HUES48 (cell line): ENCODE results near the gene PDE4DIP.
"Not testable (repeated sequence)": the region's sequence is repeated elsewhere in the genome, so short reads cannot be mapped to it uniquely, and the experiment has no call there.

ENCODE experiments used
- H3K27ac ChIP-seq: one replicate; pipeline ENCODE4 v1.7.0; 2013; ENCODE audit warnings: low read depth, low read length, inconsistent platforms
- H3K27me3 ChIP-seq: 2 replicates; pipeline ENCODE4 v1.6.1; 2013; ENCODE audit warnings: mild to moderate bottlenecking, low read length; ENCODE audit not compliant: control insufficient read depth, insufficient read depth
- H3K36me3 ChIP-seq: 2 replicates; pipeline ENCODE4 v1.6.1; 2013; ENCODE audit warnings: low read length; ENCODE audit not compliant: control insufficient read depth, insufficient read depth
- H3K4me1 ChIP-seq: 2 replicates; pipeline ENCODE4 v1.6.1; 2013; ENCODE audit warnings: mild to moderate bottlenecking, low read length; ENCODE audit not compliant: control insufficient read depth, insufficient read depth
- H3K4me3 ChIP-seq: 2 replicates; pipeline ENCODE4 v1.5.1; 2013; ENCODE audit warnings: mild to moderate bottlenecking, low read depth, low read length
- H3K9ac ChIP-seq: 2 replicates; pipeline ENCODE4 v1.6.1; 2013; ENCODE audit warnings: mild to moderate bottlenecking, low read depth, low read length, moderate library complexity
- H3K9me3 ChIP-seq: 2 replicates; pipeline ENCODE4 v1.6.1; 2013; ENCODE audit warnings: low read length; ENCODE audit not compliant: control insufficient read depth, insufficient read depth

PDE4DIP gene

DNA sequence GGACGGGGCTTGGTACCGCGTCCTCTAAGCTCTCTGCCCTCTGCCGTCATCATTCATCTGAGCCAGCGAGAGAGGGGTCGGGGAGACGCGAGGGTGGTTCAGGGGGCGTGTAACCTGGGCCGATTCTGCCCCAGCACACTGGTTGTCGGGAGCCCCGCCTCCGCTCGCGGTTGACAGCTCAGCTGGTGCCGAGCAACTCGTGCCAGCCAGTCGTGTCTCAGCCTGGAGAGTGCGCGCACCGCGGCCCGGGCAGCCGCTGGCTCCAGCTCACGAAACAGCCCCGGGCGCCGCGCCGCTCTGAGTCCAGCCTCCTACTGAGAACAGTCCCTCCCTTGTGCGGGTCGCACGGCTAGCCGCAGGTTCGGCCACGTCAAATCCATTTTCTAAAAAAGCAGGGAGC, at the start of gene PDE4DIP:
Gene PDE4DIP, plus strand, starts transcription at position 209 of the 400 bp plus-strand sequence. CDS start 347 bp downstream, outside the sequence.
- not testable (repeated sequence) for H3K36me3 ChIP-seq, H3K27ac ChIP-seq, H3K4me1 ChIP-seq, H3K9me3 ChIP-seq, H3K4me3 ChIP-seq, H3K9ac ChIP-seq, H3K27me3 ChIP-seq

DNA sequence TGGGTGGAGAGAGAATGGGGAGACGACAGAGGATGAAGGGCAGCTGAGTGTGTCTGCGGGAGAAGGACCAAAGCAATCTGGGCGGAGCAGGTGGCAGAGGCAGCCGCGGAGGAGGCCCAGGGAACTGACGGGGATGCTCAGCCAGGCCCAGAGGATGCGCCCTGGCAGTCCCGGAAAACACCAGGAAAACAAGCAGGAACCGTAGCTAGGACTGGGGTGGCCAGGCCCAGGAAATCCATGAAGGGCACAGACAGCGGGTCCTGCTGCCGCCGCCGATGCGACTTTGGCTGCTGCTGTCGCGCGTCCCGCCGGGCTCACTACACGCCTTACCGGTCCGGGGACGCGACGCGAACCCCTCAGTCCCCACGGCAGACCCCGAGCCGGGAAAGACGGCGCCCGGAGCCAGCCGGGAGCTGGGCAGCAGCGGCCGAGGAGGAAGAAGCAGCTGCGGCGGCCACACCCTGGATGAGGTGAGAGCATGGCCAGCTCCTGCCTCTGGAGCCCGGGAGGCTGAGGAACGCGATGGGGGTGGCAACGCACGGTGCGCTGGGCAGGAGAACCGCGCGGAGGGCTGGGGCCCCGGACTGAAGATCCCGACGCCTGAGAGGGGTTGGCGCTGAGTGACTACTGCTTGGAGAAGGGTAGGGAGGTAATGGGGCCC, 35.8 kb upstream of the PDE4DIP start:
- not testable (repeated sequence) for H3K36me3 ChIP-seq, H3K9ac ChIP-seq, H3K27ac ChIP-seq, H3K27me3 ChIP-seq, H3K4me3 ChIP-seq, H3K4me1 ChIP-seq, H3K9me3 ChIP-seq

DNA sequence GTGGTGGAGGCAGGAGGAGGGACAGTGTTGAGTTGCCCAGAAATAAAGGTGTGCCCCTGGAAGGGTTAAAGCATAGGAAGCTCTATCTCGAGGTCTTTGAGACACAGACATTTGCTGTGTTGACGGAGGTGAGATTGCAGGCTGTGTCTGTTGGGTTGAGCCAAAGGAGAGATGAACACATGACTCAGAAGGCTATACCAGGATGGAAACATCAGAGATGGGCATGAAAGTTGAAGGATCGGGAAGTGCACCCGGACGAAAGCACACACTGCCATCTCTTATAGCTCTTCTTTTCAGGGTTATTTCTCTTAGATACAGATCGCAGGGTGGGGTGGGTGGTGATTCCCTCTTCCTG, 35.3 kb upstream of the PDE4DIP start:
- not testable (repeated sequence) for H3K4me1 ChIP-seq, H3K9me3 ChIP-seq, H3K27ac ChIP-seq, H3K36me3 ChIP-seq, H3K9ac ChIP-seq, H3K27me3 ChIP-seq, H3K4me3 ChIP-seq

DNA sequence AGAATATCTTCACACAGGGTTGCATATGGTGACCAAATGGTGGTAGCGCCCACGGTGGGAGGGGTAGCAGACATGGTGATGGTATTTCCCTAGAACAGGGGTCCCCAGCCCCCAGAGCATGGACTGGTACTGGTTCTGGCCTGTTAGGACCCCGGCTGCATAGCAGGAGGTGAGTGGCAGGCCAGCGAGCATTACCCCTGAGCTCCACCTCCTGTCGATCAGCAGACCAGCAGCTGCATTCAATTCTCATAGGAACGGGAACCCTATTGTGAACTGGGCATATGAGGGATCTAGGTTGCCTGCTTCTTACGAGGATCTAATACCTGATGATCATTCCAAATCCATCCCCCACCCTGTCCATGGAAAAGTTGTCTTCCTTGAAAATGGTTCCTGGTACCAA, 22.0 kb upstream of the PDE4DIP start:
- H3K4me3 ChIP-seq, H3K27me3 ChIP-seq, H3K4me1 ChIP-seq, H3K36me3 ChIP-seq, H3K27ac ChIP-seq, H3K9me3 ChIP-seq, H3K9ac ChIP-seq: not testable (repeated sequence)

DNA sequence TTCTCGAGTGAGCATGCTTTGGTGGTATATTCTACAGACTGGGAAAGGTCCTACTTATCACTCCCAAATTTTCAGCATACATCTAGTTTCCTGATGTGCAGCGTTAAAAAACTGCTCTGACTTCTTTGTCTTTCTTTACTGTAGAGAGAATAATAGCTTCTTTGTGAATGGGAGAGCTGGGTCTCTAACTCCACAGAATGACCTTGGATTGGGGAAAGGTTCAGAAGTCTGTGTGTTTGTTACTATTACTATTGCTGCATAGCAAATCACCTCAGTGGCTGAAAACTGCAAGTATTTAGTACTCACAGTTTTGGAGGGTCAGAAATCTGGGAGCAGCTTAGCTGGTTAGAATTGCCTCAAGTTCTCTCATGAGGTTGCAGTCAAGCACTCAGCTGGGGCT, 20.4 kb upstream of the PDE4DIP start:
- not testable (repeated sequence) for H3K27me3 ChIP-seq, H3K9me3 ChIP-seq, H3K4me1 ChIP-seq, H3K9ac ChIP-seq, H3K36me3 ChIP-seq, H3K27ac ChIP-seq, H3K4me3 ChIP-seq

DNA sequence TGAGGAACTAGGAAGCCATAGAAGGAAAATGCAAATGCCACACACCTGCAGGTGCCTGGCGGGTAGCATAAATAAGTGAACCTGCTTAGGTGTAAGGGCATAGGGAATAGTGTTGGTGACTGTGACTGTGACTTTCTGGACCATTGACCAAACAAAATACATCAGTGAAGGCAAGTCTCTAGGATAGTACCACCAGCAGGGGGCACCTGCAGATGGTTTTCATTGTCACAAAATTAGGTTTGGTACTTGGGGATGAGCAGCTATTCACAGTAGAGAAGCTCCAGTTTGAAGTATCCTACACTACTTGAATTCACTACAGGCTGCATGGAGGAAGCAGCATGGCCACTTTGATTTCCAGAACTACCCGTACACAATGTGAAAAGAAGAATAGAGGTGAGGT, 19.2 kb upstream of the PDE4DIP start:
- H3K4me1 ChIP-seq = not testable (repeated sequence)

DNA sequence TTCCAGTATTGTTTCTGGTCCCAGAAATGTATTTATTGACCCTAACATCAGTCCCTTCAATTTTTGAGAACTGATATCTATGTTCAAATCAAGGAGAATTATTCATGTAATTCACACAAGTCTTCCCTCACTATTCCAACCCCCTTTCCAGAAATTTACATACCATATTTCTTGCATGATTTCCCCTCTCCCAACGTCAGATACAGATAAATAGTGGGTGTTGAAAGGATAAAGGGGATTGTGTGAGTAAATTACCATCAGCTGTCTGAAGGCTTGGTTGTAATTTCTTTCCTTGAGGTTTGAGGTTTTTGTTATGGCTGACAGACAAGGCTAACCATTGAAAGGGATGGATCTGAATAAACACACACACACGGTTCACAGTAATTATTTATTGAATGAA, 15.7 kb upstream of the PDE4DIP start:
- not testable (repeated sequence) for H3K4me1 ChIP-seq, H3K27me3 ChIP-seq, H3K9ac ChIP-seq, H3K27ac ChIP-seq, H3K36me3 ChIP-seq, H3K9me3 ChIP-seq, H3K4me3 ChIP-seq

More for the DNA sequence above, 19.2 kb upstream of the PDE4DIP start:
- not testable (repeated sequence) for H3K27ac ChIP-seq, H3K9me3 ChIP-seq, H3K9ac ChIP-seq, H3K4me3 ChIP-seq, H3K27me3 ChIP-seq, H3K36me3 ChIP-seq

DNA sequence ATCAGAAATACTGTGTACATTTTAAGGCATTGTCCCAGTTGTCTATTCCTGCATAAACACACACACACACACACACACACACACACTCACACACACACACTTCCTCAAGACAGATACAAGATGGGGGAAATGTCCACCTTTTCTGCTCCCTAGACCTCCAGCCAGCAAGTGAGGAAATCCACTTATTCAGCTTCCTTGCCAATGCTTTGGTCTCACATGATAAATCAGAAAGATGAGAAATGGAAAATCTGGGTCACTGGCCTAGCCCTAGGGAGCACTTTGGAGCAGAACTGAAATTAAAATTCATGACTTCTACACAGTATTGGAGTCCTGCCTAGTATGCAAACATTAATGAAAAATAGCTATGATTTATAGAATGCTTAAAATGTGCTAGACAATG, 15.3 kb upstream of the PDE4DIP start:
- H3K36me3 ChIP-seq, H3K4me1 ChIP-seq, H3K27ac ChIP-seq, H3K9ac ChIP-seq, H3K27me3 ChIP-seq, H3K4me3 ChIP-seq, H3K9me3 ChIP-seq: not testable (repeated sequence)

DNA sequence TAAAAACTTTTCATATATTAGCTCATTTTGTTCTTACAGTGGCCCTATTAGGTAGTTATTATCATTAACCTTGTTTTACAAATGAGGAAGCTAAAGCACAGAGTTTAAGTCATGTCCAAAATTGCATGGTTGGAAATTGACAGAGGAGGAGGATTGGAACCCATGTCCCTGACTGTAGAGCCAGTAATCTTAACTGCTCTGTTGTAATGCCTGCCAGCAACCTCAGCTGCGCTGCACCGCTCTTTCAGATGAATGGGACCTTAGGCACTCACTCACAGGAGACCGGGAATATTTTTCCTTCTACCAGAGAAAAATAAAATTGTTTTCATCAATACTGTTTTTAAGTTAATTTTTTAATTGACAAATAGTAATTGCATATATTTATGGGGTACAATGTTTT, 14.9 kb upstream of the PDE4DIP start:
- not testable (repeated sequence) for H3K4me1 ChIP-seq, H3K36me3 ChIP-seq, H3K9ac ChIP-seq, H3K4me3 ChIP-seq, H3K27me3 ChIP-seq, H3K27ac ChIP-seq, H3K9me3 ChIP-seq

DNA sequence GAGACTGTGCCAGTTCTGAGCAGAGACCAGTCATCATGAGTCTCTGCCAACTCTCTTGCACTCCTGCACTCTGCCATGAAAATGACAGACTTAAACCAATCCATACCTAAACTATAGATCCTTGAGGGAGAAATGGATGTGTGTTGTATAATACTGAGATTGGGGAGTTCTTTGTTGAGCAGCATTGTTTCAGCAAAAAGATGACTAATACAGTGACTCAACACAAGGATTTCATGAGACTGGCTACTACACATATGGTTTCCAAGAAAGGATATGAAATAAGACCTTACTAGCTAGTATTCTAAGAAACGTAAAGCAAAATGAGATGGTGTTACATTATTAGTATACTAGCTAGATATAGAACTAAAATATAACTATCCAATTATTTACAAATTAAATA, 3.0 kb upstream of the PDE4DIP start:
- not testable (repeated sequence) for H3K9me3 ChIP-seq

DNA sequence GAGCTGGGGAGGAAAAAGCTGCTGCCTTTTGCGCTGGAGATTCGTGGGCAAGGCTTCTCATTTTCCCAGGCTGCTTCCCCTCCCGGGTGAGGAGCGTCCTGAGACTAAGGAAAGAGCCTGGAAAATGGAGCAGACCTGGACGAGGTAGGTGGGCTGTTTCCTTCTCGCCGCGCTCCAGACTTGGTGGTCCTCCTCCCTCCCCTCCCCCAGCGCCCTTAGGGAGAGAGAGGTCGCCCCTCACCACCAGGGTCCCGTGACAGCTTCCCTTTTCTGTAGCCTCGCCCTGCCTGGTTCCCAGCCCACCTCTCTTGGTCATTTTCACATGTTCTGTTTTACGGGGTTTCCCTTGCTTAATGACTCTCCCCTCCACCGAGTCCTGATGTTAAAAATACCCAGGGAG, 423 bp downstream of the PDE4DIP start:
- not testable (repeated sequence) for H3K36me3 ChIP-seq

More for the DNA sequence above, 3.0 kb upstream of the PDE4DIP start:
- not testable (repeated sequence) for H3K9ac ChIP-seq, H3K27me3 ChIP-seq, H3K4me3 ChIP-seq, H3K4me1 ChIP-seq, H3K36me3 ChIP-seq, H3K27ac ChIP-seq

DNA sequence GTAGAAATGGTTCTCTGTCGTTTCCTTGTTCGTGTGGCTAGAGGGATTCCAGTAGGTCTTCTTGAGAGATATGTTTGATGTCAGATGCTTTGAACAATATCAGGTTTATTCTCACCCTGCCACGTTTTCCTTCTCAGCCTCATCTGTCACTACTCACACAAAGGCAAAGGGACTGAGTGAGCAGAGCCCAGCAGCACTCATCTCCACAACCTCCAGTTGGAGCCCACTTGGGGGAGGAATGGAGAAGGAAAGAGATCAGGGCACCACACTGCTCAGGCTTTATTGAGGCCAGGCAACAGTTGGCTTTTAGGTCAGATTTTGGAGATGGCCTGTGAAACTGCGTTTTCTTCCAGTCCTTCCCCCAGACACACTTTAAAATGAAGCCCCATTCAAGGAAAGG, 840 bp downstream of the PDE4DIP start:
- H3K9me3 ChIP-seq, H3K36me3 ChIP-seq, H3K27me3 ChIP-seq, H3K4me1 ChIP-seq, H3K9ac ChIP-seq, H3K27ac ChIP-seq, H3K4me3 ChIP-seq: not testable (repeated sequence)

More for the DNA sequence above, 423 bp downstream of the PDE4DIP start:
- H3K9ac ChIP-seq, H3K27ac ChIP-seq, H3K4me3 ChIP-seq, H3K27me3 ChIP-seq, H3K4me1 ChIP-seq, H3K9me3 ChIP-seq: not testable (repeated sequence)
